Endothelial cell of umbilical vein (primary cell): ENCODE data around the gene PDE6C. TPM values are rescaled to one million over a fixed set of nuclear protein-coding genes. Genes with fewer than 3 reads are reported as not detected.

ENCODE experiments used
- BruUV-seq: library from RNA; stranded (reverse); fragments of 400-500 nt; replicated peaks from 2 replicates; lab custom pipeline; 2021; lab: Mats Ljungman, UMichigan
- CTCF ChIA-PET: fragments of 300-600, 350-600 bp; sonication (Branson Sonifier 250); formaldehyde crosslinking; loops from one replicate; lab custom pipeline; 2021; ENCODE audit warnings: antibody characterized with exemption, inconsistent platforms; lab: Charles Lee
- POLR2A ChIA-PET: fragments of 300-600, 350-600 bp; sonication (Branson Sonifier 250); formaldehyde crosslinking; loops from one replicate; lab custom pipeline; 2021; ENCODE audit warnings: antibody characterized with exemption, inconsistent platforms; lab: Charles Lee
- DNase-seq: peaks from one replicate; pipeline ENCODE4 v3.0.0-alpha.2; 2011; ENCODE audit warnings: low read depth, low spot score
- FAIRE-seq: peaks from 2 replicates; lab custom pipeline; 2011; peaks lifted over from hg19 to GRCh38; lab: Jason Lieb, UNC
- H2AFZ ChIP-seq: 2 replicates; pipeline ENCODE4 v1.6.0; 2012; ENCODE audit warnings: low read depth, low read length, control low read depth, inconsistent platforms
- H3K27ac ChIP-seq: 2 replicates; pipeline ENCODE4 v1.5.1; 2011; ENCODE audit warnings: low read depth, mild to moderate bottlenecking, control low read depth, low read length, moderate library complexity; ENCODE audit not compliant: insufficient read depth
- H3K27me3 ChIP-seq, 2 experiments: 2 replicates each; pipeline versions ENCODE4 v1.6.0 to v1.6.1; 2011; ENCODE audit warnings: low read length in 2 of 2, mixed read lengths in 1 of 2; ENCODE audit not compliant: control insufficient read depth in 2 of 2, insufficient read depth in 2 of 2
- H3K36me3 ChIP-seq, 2 experiments: 2 replicates in 1 of 2; 3 replicates in 1 of 2; pipeline ENCODE4 v1.5.1; 2011; ENCODE audit warnings: low read length in 2 of 2, mild to moderate bottlenecking in 1 of 2, moderate library complexity in 1 of 2; ENCODE audit not compliant: control insufficient read depth in 2 of 2, insufficient read depth in 2 of 2; ENCODE audit errors: extremely low read depth in 1 of 2
- H3K4me1 ChIP-seq: 3 replicates; pipeline ENCODE4 v1.5.1; 2011; ENCODE audit warnings: mild to moderate bottlenecking, low read length; ENCODE audit not compliant: control insufficient read depth, insufficient read depth; ENCODE audit errors: extremely low read depth
- H3K4me2 ChIP-seq: 2 replicates; pipeline ENCODE4 v1.6.1; 2011; ENCODE audit warnings: low read length, control low read depth, mixed read lengths; ENCODE audit not compliant: insufficient read depth
- H3K4me3 ChIP-seq, 3 experiments: fragments of 200-600 bp in 1 of 3; sonication (generic), shearing (Covaris generic) in 1 of 3; replicated peaks in 1 of 3; 2 replicates each; pipeline ENCODE4 v1.5.1; 2011 to 2016; ENCODE audit warnings: control low read depth in 3 of 3, low read length in 3 of 3, mild to moderate bottlenecking in 2 of 3, inconsistent platforms in 1 of 3, low read depth in 1 of 3, moderate library complexity in 1 of 3; ENCODE audit not compliant: insufficient read depth in 1 of 3
- H3K79me2 ChIP-seq: 2 replicates; pipeline ENCODE4 v1.6.0; 2012; ENCODE audit warnings: low read length, inconsistent platforms; ENCODE audit not compliant: control insufficient read depth, insufficient read depth
- H3K9ac ChIP-seq: replicated peaks from 2 replicates; pipeline ENCODE3; 2011; ENCODE audit warnings: low read length, control low read depth; ENCODE audit not compliant: insufficient read depth; ENCODE audit errors: extremely low read depth
- H3K9me1 ChIP-seq: replicated peaks from 3 replicates; pipeline ENCODE4 v1.6.0; 2011; ENCODE audit warnings: mild to moderate bottlenecking, low read length; ENCODE audit not compliant: control insufficient read depth, insufficient read depth; ENCODE audit errors: extremely low read depth
- H3K9me3 ChIP-seq: replicated peaks from 2 replicates; pipeline ENCODE4 v1.5.1; 2012; ENCODE audit warnings: low read length, inconsistent platforms; ENCODE audit not compliant: control insufficient read depth, insufficient read depth
- H4K20me1 ChIP-seq: replicated peaks from 2 replicates; pipeline ENCODE3; 2011; ENCODE audit warnings: mild to moderate bottlenecking, low read length; ENCODE audit not compliant: control insufficient read depth, insufficient read depth; ENCODE audit errors: extremely low read depth
- CTCF ChIP-seq, 2 donors: IDR thresholded peaks; 1 replicate in 1 of 2; 2 replicates in 1 of 2; pipeline ENCODE4 v1.5.1; 2011; ENCODE audit warnings: low read length in 2 of 2, mild to moderate bottlenecking in 2 of 2, moderate library complexity in 2 of 2, control low read depth in 1 of 2, inconsistent platforms in 1 of 2, low read depth in 1 of 2; ENCODE audit not compliant: insufficient read depth in 1 of 2; ENCODE audit errors: extremely low read depth in 1 of 2
- EZH2 ChIP-seq: IDR thresholded peaks from 2 replicates; pipeline ENCODE4 v1.6.1; 2012; ENCODE audit warnings: borderline replicate concordance, low read depth, mild to moderate bottlenecking, moderate library complexity, low read length, inconsistent platforms; ENCODE audit not compliant: severe bottlenecking
- FOS ChIP-seq: IDR thresholded peaks from 2 replicates; pipeline ENCODE4 v1.6.1; 2011; ENCODE audit warnings: mild to moderate bottlenecking, low read length, moderate library complexity, borderline replicate concordance; ENCODE audit not compliant: insufficient read depth
- JUN ChIP-seq: IDR thresholded peaks from 2 replicates; pipeline ENCODE4 v1.6.1; 2011; ENCODE audit warnings: borderline replicate concordance, low read depth; ENCODE audit not compliant: insufficient read length, insufficient read depth
- MAX ChIP-seq: IDR thresholded peaks from 2 replicates; pipeline ENCODE4 v1.6.1; 2011; ENCODE audit not compliant: insufficient read depth, insufficient read length
- POLR2A ChIP-seq: IDR thresholded peaks from 2 replicates; pipeline ENCODE4 v1.6.1; 2012; ENCODE audit warnings: low read depth, mild to moderate bottlenecking, control low read depth, low read length
- POLR2AphosphoS5 ChIP-seq: IDR thresholded peaks from 2 replicates; pipeline ENCODE4 v1.6.1; 2012; ENCODE audit warnings: low read depth, mild to moderate bottlenecking, control low read depth, low read length, moderate library complexity; ENCODE audit not compliant: insufficient read depth
- dilution Hi-C: fragments of 300-500 bp; cut with MboI; formaldehyde crosslinking; loops from one replicate; pipeline ENCODE4 v1.15.0; 2019; ENCODE audit warnings: low sequenced_read_pairs; ENCODE audit not compliant: extremely low pct_ligation_motif_present
- intact Hi-C: fragments of 100-400 bp; cut with micrococcal nuclease; formaldehyde crosslinking; loops from one replicate; pipeline ENCODE4 v1.10.0; 2022
- polyA plus RNA-seq, 4 experiments: library from polyadenylated mRNA; depleted of rRNA in 3 of 4; stranded (reverse) in 3 of 4; unstranded in 1 of 4; fragments of >200 nt; gene quantifications; 2 replicates each; pipeline versions ENCODE4 v1.2.1 to v1.2.3, GENCODE V29; 2011 to 2012; ENCODE audit warnings: missing spikeins in 1 of 4
- total RNA-seq: library from RNA; stranded (reverse); gene quantifications from 2 replicates; pipeline ENCODE4 v1.2.3, GENCODE V29; 2021

PDE6C gene
- total and polyA plus RNA-seq, 2 donors (not counting 3 experiments of a cell fraction or from before 2014, with no cell fraction given): not detected

GRCh38 chr10:93673791-93674190 lies 61.5 kb downstream of the PDE6C start:
- H3K4me1 ChIP-seq: no peaks in the 10 kb centered on the region
- no peaks in the 10 kb centered on the region for H3K79me2 ChIP-seq
- H3K36me3 ChIP-seq: peaks cover 3 to 20% of the 10 kb centered on the region in 2 experiments
- no peak overlapping the region for H3K9ac ChIP-seq
- no peak overlapping the region for H3K4me3 ChIP-seq
- no peak overlapping the region for H2AFZ ChIP-seq
- H3K27ac ChIP-seq: no peak overlapping the region
- no peaks in the 10 kb centered on the region for H4K20me1 ChIP-seq
- FAIRE-seq (no peak), DNase-seq (no peak)
- CTCF ChIA-PET: interaction anchor here (1.1 kb wide), 1 partner anchor 119 kb away, joined by 3 read pairs; no protein-coding TSS in a partner anchor
- intact Hi-C loops: no loop called here
- H3K9me3 ChIP-seq: no peaks in the 10 kb centered on the region
- no TSS peak for BruUV-seq
- no peaks in the 10 kb centered on the region for H3K27me3 ChIP-seq
- no peaks in the 10 kb centered on the region for H3K9me1 ChIP-seq
- dilution Hi-C loops: no loop called here
- POLR2A ChIA-PET: no interaction called here
- TF ChIP-seq FOS (no peak), POLR2A (no peak), POLR2AphosphoS5 (no peak), MAX (no peak), JUN (no peak), CTCF (IDR thresholded peaks at IDR 0.05; ENCODE audit: extremely low read depth in 1 of 2, insufficient read depth in 1 of 2, low read depth in 1 of 2, low read length in 2 of 2) (no peak), EZH2 (no peak)
- no peak overlapping the region for H3K4me2 ChIP-seq
